DMS114 treated with DMSO at 0.1 percent for 48 hours (cell line): Measurements from ENCODE around the gene HPN.
"Not testable (repeated sequence)": the region's sequence is repeated elsewhere in the genome, so short reads cannot be mapped to it uniquely, and the experiment has no call there.

ENCODE experiments used
- DNase-seq: peaks from one replicate; lab custom pipeline; 2025; ENCODE audit not compliant: unreplicated experiment; lab: John Stamatoyannopoulos, UW

HPN gene

DNA sequence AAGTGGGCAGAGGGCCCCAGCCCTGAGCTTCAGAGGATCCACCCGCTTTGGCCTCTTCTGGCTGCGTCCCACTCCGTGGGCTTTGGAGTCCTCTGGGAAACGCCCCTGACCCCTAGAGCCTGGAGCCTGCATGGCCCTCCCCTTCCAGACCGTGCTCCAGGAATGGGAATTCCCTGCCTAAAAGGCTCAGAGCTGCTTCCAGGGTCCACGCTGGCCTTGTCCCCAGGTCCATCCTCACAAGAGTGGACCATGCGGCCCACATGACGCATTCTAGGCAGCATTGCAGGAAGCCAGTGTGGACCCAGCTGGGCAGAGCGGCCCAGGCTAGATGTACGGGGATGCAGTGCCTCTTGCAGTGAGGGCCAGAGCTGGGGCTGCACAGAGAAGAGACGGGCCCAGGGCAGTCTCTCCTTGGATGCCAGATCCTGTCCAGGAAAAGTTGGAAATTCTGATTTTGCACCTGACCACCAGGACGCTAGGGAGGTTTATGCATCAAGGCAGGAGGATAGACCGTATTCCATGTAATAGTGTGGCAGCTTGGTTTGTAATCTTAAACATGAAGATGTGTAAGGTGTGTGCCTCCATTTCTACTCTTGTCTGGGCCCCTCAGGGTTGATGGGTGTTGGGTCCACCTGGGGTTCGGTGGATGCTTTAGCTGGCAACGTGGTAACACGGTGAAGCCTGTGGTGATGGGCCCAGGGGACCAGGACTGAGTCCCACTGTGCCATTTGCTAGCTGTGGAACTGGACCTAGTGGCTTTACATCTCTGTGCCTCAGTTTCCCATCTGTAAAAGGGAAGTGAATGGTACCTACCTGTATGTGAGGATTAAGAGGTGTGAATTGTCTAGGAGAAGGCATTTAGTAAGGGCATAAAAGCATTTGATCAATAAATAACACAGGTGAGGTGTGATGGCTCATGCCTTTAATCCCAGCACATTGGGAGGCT is 59.3 kb downstream of the HPN start:
- no peak for DNase-seq

DNA sequence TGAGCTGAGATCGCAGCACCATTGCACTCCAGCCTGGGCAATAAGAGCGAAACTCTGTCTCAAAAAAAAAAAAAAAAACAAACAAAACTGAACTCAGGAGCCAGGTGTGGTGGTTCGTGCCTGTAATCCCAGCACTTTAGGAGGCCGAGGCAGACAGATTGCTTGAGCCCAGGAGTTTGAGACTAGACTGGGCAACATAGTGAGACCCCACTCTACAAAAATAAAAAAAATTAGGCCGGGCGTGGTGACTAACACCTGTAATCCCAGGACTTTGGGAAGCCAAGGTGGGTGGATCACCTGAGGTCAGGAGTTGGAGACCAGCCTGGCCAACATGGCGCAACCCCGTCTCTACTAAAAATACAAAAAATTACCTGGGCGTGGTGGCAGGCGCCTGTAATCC is 60.4 kb downstream of the HPN start:
- DNase-seq: not testable (repeated sequence)

DNA sequence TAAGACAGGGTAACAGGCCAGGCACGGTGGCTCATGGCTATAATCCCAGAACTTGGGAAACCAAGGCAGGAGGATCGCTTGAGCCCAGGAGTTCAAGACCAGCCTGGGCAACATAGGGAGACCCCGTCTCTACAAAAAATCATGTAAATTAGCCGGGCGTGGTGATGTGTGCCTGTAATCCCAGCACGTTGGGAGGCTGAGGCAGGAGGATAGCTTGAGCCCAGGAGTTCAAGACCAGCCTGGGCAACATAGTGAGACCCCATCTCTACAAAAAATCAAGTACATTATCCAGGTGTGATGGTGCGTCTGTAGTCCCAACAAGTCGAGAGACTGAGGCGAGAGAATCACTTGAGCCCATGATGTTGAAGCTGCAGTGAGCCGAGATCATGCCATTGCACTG is 62.1 kb downstream of the HPN start:
- DNase-seq: not testable (repeated sequence)

- DNase-seq: no peak
These were observed 62.8 kb downstream of the HPN start for GRCh38 chr19:35104361-35104760.

GRCh38 chr19:35105047-35105410 is 63.5 kb downstream of the HPN start:
- DNase-seq: no peak

GRCh38 chr19:35105411-35106290 is 64.1 kb downstream of the HPN start:
- DNase-seq: no peak

GRCh38 chr19:35106291-35106583 is 64.7 kb downstream of the HPN start:
- DNase-seq: no peak

GRCh38 chr19:35106898-35107541 is 65.5 kb downstream of the HPN start:
- no peak for DNase-seq

DNA sequence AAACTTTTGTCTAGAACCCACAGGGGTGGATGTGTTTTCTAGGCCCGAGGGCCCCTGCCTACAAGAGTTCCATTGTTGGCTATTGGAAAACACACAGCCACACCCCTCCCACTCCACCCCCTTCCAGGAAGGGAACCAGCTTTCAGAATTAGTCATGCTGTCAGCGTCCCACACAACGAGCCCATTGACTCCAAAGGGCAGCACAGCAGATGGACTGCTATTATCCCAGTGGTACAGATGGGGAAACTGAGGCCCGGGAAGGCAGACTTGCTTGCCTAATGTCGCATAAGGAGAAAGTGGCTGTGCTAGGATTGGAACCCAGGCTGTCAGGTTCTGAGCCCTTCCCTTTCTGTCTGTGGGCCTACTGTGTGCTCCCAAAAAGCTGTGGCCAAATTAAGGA is 66.0 kb downstream of the HPN start:
- no peak for DNase-seq

GRCh38 chr19:35108730-35109129 is 67.2 kb downstream of the HPN start:
- DNase-seq: no peak

DNA sequence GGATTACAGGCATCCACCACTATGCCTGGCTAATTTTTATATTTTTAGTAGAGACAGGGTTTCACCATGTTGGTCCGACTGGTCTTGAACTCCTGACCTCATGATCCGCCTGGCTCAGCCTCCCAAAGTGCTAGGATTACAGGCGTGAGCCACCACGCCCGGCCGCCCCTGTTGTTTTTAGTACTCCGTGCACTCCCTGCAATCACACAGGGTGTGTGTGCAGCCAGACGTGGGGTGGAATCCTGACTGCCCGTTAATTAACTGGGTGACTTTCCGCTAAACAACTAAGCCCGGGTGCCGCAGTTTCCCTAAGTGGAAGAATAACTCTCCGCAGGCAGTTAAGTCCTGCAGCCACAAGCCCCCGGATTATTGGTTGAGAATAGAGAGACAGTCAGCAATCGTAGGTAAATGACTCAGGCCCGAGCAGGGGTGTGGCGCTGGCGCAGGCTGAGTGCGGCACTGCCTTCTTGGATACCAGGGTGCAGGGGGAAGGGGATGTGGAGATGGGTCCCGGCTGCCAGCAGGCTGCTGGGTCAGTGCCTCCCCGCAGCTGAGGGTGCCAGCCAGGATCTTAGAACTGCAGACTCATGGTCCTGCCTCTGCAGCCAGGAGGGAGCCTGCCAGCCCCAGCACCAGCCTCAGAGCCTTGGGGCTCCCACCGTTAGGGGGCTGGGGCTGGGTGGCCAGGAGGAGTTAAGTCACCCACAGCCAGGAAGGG is 68.0 kb downstream of the HPN start:
- no peak for DNase-seq

- no peak for DNase-seq
These were observed 69.5 kb downstream of the HPN start for GRCh38 chr19:35110974-35111373.

DNA sequence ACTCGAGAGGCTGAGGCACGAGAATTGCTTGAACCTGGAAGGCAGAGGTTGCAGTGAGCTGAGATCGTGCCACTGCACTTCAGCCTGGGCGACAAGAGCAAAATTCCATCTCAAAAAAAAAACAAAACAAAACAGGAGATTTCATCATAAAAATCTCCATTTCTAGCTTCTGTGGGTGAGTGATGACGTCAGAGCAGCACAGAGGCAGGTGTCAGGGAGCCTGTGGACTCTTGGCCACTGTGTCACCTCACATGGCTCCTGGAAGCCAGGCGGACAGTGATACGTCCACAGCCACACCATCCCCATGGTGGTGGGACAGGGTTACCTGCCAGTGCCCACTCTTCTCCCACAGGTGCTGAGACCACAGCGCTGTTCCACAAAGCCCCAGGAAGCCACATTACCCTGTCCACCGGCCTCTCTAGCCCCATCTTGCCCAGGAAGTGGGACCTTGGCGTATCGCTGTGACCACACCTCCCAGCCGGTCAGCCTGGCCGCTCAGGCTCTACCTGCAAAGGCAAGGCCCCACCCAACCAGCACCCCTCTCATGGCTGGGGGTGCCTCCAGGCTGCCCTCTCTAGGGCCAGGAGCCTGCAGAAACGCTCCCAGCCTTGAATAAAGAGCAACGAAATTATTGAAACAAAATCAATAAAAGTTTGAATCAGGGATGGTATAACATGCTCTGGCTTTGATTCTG is 71.6 kb downstream of the HPN start:
- DNase-seq: no peak

GRCh38 chr19:35114353-35115176 is 73.0 kb downstream of the HPN start:
- DNase-seq: peak; percentile 46

DNA sequence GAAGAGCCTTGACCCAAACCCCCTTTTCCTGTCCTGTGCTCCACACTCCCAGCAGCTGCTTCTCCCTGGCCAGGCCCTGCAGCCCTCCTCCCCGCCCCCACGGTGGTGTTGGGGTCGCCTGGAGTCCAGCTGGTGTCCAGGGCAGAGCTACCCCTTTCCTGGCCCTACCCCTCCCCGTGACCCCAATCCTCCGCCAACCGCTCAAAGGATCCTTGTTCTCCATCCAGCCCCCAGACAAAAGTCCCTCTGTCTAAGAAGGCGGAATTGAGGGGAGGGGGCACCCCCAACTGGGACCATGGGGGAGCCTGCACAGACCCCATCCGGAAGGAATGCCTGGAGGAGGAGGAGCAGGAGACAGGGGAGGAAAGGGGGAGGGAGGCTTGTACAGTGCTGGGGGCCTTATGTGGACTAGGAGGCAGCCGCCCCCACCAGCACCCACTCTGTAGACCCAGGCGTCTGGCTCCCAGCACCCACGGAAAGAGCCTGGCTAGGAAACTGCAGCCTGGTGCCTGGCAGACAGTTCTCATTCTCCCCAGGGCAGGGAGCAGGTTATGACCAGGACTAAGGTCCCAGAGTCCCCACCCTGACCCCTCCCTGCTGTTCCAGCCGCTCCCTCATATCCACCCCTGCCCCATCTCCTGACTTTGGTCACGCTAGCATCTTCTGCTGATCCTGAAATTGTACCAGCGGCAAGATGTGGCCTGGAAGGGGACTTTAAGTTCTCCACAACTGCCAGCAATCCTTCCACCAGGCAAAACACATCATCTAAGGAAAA is 73.8 kb downstream of the HPN start, which contains the start of gene FXYD3:
TSS of gene FXYD3 (plus strand) at position 647 of the 775 bp plus-strand sequence. CDS start 3,554 bp downstream, outside the sequence.
- no peak for DNase-seq
